Measurements from ENCODE around the gene SLAMF6. TPM values are rescaled to one million over a fixed set of nuclear protein-coding genes. Genes with fewer than 3 reads are reported as not detected.
"Not testable (repeated sequence)": the region's sequence is repeated elsewhere in the genome, so short reads cannot be mapped to it uniquely, and the experiment has no call there.

The SLAMF6 gene
- total RNA-seq, 1 experiment from 2014 or later = not detected

DNA sequence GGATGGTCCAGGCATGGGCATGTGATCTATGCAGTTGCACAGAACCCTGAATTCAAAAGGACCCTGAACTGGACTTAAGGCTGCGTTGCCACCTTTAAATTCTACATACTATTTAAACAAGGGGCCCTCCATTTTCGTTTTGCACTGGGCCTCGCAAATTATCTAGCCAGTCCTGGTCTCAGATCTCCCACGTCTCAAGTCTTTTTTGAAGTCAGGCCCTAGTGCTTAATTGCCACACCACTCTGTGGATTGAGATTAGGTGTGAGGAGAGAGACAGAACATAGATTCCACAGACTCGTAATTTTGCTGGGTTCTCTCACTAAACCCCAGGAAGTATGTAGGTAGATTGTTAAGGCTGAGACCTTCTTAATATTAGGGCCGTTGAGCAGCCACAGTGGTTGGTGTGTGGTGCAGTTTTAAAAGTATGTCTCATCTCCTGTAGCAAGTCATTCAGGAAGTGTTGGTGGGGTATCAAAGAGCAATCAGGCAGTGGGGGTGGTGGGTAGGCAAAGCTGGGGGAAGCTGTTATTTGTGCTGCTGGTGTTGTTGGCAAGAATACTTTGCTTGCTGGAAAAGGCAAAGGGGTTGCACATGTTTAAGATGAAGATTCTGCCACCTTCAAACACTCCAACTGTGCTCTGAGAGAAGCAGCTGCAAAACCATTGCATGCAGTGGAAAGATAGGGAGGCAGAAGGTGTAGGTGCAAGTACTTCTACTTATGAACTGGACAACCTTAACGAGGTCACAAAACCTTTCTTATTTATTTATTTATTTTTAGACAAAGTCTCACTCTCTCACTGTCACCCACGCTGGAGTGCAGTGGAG lies 45.0 kb upstream of the SLAMF6 start:
- ChIA-PET CTCF (no interaction called here), POLR2A (ENCODE audit: low non-redundant PET) (no interaction called here)
- no peak for TF ChIP-seq EZH2 (IDR thresholded peaks at IDR 0.05; ENCODE audit: borderline replicate concordance, low read depth, low read length, poor library complexity, severe bottlenecking)
- TF ChIP-seq CTCF (conservative IDR thresholded peaks at IDR 0.05; ENCODE audit: low read depth, low read length) = no peak
- BruUV-seq (replicated peaks) = no TSS peak
- no peak for DNase-seq (ENCODE audit: low spot score)
- Histone ChIP-seq H3K36me3 (ENCODE audit: insufficient read depth, low read length, poor library complexity, severe bottlenecking) (no peaks in the 10 kb centered on the region), H3K4me3 (ENCODE audit: low read depth, low read length, poor library complexity, severe bottlenecking) (no peak overlapping the region), H3K27ac (ENCODE audit: low read depth, low read length, poor library complexity, severe bottlenecking) (no peak overlapping the region), H3K9me3 (ENCODE audit: low read depth, low read length, poor library complexity, severe bottlenecking) (no peaks in the 10 kb centered on the region), H3K4me1 (ENCODE audit: insufficient read depth, low read length, poor library complexity, severe bottlenecking) (no peaks in the 10 kb centered on the region), H3K27me3 (replicated peaks; ENCODE audit: insufficient read depth, low read depth, low read length, poor library complexity) (no peaks in the 10 kb centered on the region)
- intact Hi-C loops (cut with micrococcal nuclease; ENCODE audit: unreplicated experiment) = no loop called here

DNA sequence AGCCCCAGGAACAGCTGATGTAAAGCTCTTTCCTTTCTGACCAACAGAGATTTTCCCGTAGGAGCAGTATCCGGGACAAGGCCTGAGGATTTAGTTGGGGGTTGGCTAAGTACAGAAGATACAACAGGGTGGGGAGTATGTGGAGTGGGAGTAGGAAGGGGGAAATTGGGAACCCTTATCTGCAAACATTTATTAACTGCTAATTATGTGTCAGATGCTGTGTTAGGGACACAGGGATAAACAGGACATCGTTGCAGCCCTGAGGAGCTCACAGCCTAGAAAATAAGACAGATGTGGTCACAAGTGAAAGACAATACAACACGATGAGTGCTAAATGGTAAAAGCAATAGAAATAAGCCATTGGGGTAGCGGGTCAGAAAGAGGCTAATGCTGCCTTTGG lies 44.3 kb upstream of the SLAMF6 start:
- DNase-seq (ENCODE audit: low spot score) = no peak
- TF ChIP-seq EZH2 (IDR thresholded peaks at IDR 0.05; ENCODE audit: borderline replicate concordance, low read depth, low read length, poor library complexity, severe bottlenecking) = no peak
- no peak for TF ChIP-seq CTCF (conservative IDR thresholded peaks at IDR 0.05; ENCODE audit: low read depth, low read length)
- Histone ChIP-seq H3K4me3 (ENCODE audit: low read depth, low read length, poor library complexity, severe bottlenecking) (no peak overlapping the region), H3K4me1 (ENCODE audit: insufficient read depth, low read length, poor library complexity, severe bottlenecking) (no peaks in the 10 kb centered on the region), H3K9me3 (ENCODE audit: low read depth, low read length, poor library complexity, severe bottlenecking) (no peaks in the 10 kb centered on the region), H3K27ac (ENCODE audit: low read depth, low read length, poor library complexity, severe bottlenecking) (no peak overlapping the region), H3K27me3 (replicated peaks; ENCODE audit: insufficient read depth, low read depth, low read length, poor library complexity) (no peaks in the 10 kb centered on the region), H3K36me3 (ENCODE audit: insufficient read depth, low read length, poor library complexity, severe bottlenecking) (no peaks in the 10 kb centered on the region)
- POLR2A ChIA-PET (ENCODE audit: low non-redundant PET) = interaction anchor here (0.7 kb wide), 1 partner anchor 1255 kb away, joined by 6 read pairs; no protein-coding TSS in a partner anchor
- CTCF ChIA-PET = no interaction called here
- BruUV-seq (replicated peaks) = no TSS peak
- intact Hi-C loops (cut with micrococcal nuclease; ENCODE audit: unreplicated experiment) = no loop called here

GRCh38 chr1:160565564-160565963 lies 42.5 kb upstream of the SLAMF6 start:
- ChIA-PET POLR2A (ENCODE audit: low non-redundant PET) (interaction anchor here (0.5 kb wide), 1 partner anchor 125 kb away, joined by 5 read pairs; no protein-coding TSS in a partner anchor), CTCF (no interaction called here)
- peaks cover 5% of the 10 kb centered on the region for H3K27me3 ChIP-seq (replicated peaks; ENCODE audit: insufficient read depth, low read depth, low read length, poor library complexity)
- intact Hi-C loops (cut with micrococcal nuclease; ENCODE audit: unreplicated experiment) = no loop called here
- H3K36me3 ChIP-seq (ENCODE audit: insufficient read depth, low read length, poor library complexity, severe bottlenecking) = no peaks in the 10 kb centered on the region
- no peaks in the 10 kb centered on the region for H3K4me1 ChIP-seq (ENCODE audit: insufficient read depth, low read length, poor library complexity, severe bottlenecking)
- no peaks in the 10 kb centered on the region for H3K9me3 ChIP-seq (ENCODE audit: low read depth, low read length, poor library complexity, severe bottlenecking)
- no peak for DNase-seq (ENCODE audit: low spot score)
- TF ChIP-seq CTCF (conservative IDR thresholded peaks at IDR 0.05; ENCODE audit: low read depth, low read length) (no peak), EZH2 (IDR thresholded peaks at IDR 0.05; ENCODE audit: borderline replicate concordance, low read depth, low read length, poor library complexity, severe bottlenecking) (no peak)
- H3K27ac ChIP-seq (ENCODE audit: low read depth, low read length, poor library complexity, severe bottlenecking) = no peak overlapping the region
- H3K4me3 ChIP-seq (ENCODE audit: low read depth, low read length, poor library complexity, severe bottlenecking) = no peak overlapping the region
- no TSS peak for BruUV-seq (replicated peaks)

DNA sequence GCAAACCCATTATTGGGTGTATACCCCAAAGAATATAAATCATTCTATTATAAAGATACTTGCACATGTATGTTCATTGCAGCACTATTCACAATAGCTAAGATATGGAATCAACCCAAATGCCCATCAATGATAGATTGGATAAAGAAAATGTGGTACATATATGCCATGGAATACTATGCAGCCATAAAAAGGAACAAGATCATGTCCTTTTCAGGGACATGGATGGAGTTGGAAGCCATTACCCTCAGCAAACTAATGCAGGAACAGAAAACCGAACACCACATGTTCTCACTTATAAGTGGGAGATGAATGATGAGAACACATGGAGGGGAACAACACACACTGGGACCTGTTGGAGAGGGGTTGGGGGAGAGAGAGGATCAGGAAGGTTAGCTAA lies 40.2 kb upstream of the SLAMF6 start:
- POLR2A ChIA-PET (ENCODE audit: low non-redundant PET); intact Hi-C loops (cut with micrococcal nuclease; ENCODE audit: unreplicated experiment); H3K36me3 ChIP-seq (ENCODE audit: insufficient read depth, low read length, poor library complexity, severe bottlenecking); DNase-seq (ENCODE audit: low spot score); H3K9me3 ChIP-seq (ENCODE audit: low read depth, low read length, poor library complexity, severe bottlenecking); BruUV-seq (replicated peaks); H3K27ac ChIP-seq (ENCODE audit: low read depth, low read length, poor library complexity, severe bottlenecking); H3K4me1 ChIP-seq (ENCODE audit: insufficient read depth, low read length, poor library complexity, severe bottlenecking); CTCF ChIA-PET; H3K4me3 ChIP-seq (ENCODE audit: low read depth, low read length, poor library complexity, severe bottlenecking): not testable (repeated sequence)
- H3K27me3 ChIP-seq (replicated peaks; ENCODE audit: insufficient read depth, low read depth, low read length, poor library complexity) = peaks cover 21% of the 10 kb centered on the region

GRCh38 chr1:160562745-160563144 lies 39.7 kb upstream of the SLAMF6 start:
- POLR2A ChIA-PET (ENCODE audit: low non-redundant PET); intact Hi-C loops (cut with micrococcal nuclease; ENCODE audit: unreplicated experiment): not testable (repeated sequence)

More at GRCh38 chr1:160562745-160563144, 39.7 kb upstream of the SLAMF6 start:
- H3K9me3 ChIP-seq (ENCODE audit: low read depth, low read length, poor library complexity, severe bottlenecking); CTCF ChIA-PET; H3K4me3 ChIP-seq (ENCODE audit: low read depth, low read length, poor library complexity, severe bottlenecking); H3K4me1 ChIP-seq (ENCODE audit: insufficient read depth, low read length, poor library complexity, severe bottlenecking); BruUV-seq (replicated peaks); H3K36me3 ChIP-seq (ENCODE audit: insufficient read depth, low read length, poor library complexity, severe bottlenecking); DNase-seq (ENCODE audit: low spot score); H3K27ac ChIP-seq (ENCODE audit: low read depth, low read length, poor library complexity, severe bottlenecking): not testable (repeated sequence)
- H3K27me3 ChIP-seq (replicated peaks; ENCODE audit: insufficient read depth, low read depth, low read length, poor library complexity) = peaks cover 26% of the 10 kb centered on the region
